HCEC 1CT (cell line): Measurements from ENCODE around the gene ACYP2.
A peak's percentile ranks its signal among the peaks of the same experiment; 100 is the strongest.
"Not testable (repeated sequence)": the region's sequence is repeated elsewhere in the genome, so short reads cannot be mapped to it uniquely, and the experiment has no call there.

Experiments used
- DNase-seq: peaks from one replicate; pipeline ENCODE4 v3.0.0-alpha.2; 2017

The ACYP2 gene

GRCh38 chr2:54233832-54234649 is 118.6 kb downstream of the ACYP2 start:
- no peak for DNase-seq

- no peak for DNase-seq
These were observed 122.0 kb downstream of the ACYP2 start for GRCh38 chr2:54237428-54237827.

GRCh38 chr2:54239427-54239826 is 124.0 kb downstream of the ACYP2 start:
- DNase-seq = peak; percentile 94

- peak; percentile 87 for DNase-seq
These were observed 125.4 kb downstream of the ACYP2 start for GRCh38 chr2:54240515-54241469.

GRCh38 chr2:54247115-54247514 is 131.7 kb downstream of the ACYP2 start:
- DNase-seq = no peak

- no peak for DNase-seq
These were observed 134.2 kb downstream of the ACYP2 start for GRCh38 chr2:54249629-54250028.

- DNase-seq = no peak
These were observed 138.8 kb downstream of the ACYP2 start for GRCh38 chr2:54254180-54254579.

- no peak for DNase-seq
These were observed 140.0 kb downstream of the ACYP2 start for GRCh38 chr2:54255230-54256090.

- DNase-seq = no peak
These were observed 140.8 kb downstream of the ACYP2 start, which contains the start of gene TSPYL6 for GRCh38 chr2:54256091-54256694. TSPYL6 (minus strand) TSS chr2:54256229; CDS start chr2:54256151, 78 bp downstream.

- no peak for DNase-seq
These were observed 142.8 kb downstream of the ACYP2 start for GRCh38 chr2:54258166-54258565.

- DNase-seq = no peak
These were observed 144.2 kb downstream of the ACYP2 start for GRCh38 chr2:54259413-54260240.

- DNase-seq = no peak
These were observed 144.8 kb downstream of the ACYP2 start for GRCh38 chr2:54260241-54260595.

GRCh38 chr2:54261537-54261936 is 146.1 kb downstream of the ACYP2 start:
- DNase-seq = no peak

- DNase-seq = no peak
These were observed 146.8 kb downstream of the ACYP2 start for GRCh38 chr2:54262015-54262765.

GRCh38 chr2:54265081-54265480 is 149.7 kb downstream of the ACYP2 start:
- DNase-seq = not testable (repeated sequence)

GRCh38 chr2:54267577-54267976 is 152.2 kb downstream of the ACYP2 start:
- no peak for DNase-seq

- no peak for DNase-seq
These were observed 155.8 kb downstream of the ACYP2 start for GRCh38 chr2:54271189-54271588.

- DNase-seq = no peak
These were observed 156.6 kb downstream of the ACYP2 start for GRCh38 chr2:54271843-54272627.

GRCh38 chr2:54274781-54275242 is 159.4 kb downstream of the ACYP2 start:
- DNase-seq = peak; percentile 51

- DNase-seq = no peak
These were observed 160.1 kb downstream of the ACYP2 start for GRCh38 chr2:54275541-54275940.
